ENCODE measurements around the gene MCF2L2. TPM values are rescaled to one million over a fixed set of nuclear protein-coding genes. Genes with fewer than 3 reads are reported as not detected.

The MCF2L2 gene
- total RNA-seq, 1 experiment from 2014 or later, result 0.15 TPM

- DNase-seq (ENCODE audit: low read depth), result no peak
Observed at GRCh38 chr3:183129243-183129642, 299.2 kb downstream of the MCF2L2 start.

GRCh38 chr3:183128709-183129108, 299.7 kb downstream of the MCF2L2 start:
- DNase-seq (ENCODE audit: low read depth), result no peak

Other genes with a start within 250 kb of the MCF2L2 start
- 3.5 and 4.1 TPM in 2 replicates for gene B3GNT5, start 175.4 kb downstream of the MCF2L2 start, total RNA-seq (2014; rRNA removed; shearing (Covaris generic))
- gene KLHL6, start 127.1 kb upstream of the MCF2L2 start, total RNA-seq (2014; rRNA removed; shearing (Covaris generic)), result not detected in 2 replicates
- 15.1 and 35.6 TPM in 2 replicates for gene KLHL24, start 207.0 kb upstream of the MCF2L2 start, total RNA-seq (2014; rRNA removed; shearing (Covaris generic))